ENCODE results near the gene CABYR. TPM values are rescaled to one million over a fixed set of nuclear protein-coding genes. Genes with fewer than 3 reads are reported as not detected.

CABYR gene
- polyA plus RNA-seq, 1 donor (not counting 4 experiments of a cell fraction or from before 2014, with no cell fraction given) = 7.7 TPM

GRCh38 chr18:24121625-24122024, 17.2 kb upstream of the CABYR start:
- TF ChIP-seq EZH2 (IDR thresholded peaks at IDR 0.05; ENCODE audit: low read length) = no peak
- no peak for TF ChIP-seq CTCF (optimal IDR thresholded peaks at IDR 0.05 in 1 of 3, IDR thresholded peaks at IDR 0.05 in 1 of 3, conservative IDR thresholded peaks at IDR 0.05 in 1 of 3; ENCODE audit: extremely low read depth in 1 of 3, insufficient read depth in 2 of 3, low read length in 3 of 3)
- FAIRE-seq = no peak

GRCh38 chr18:24126155-24126961, 12.5 kb upstream of the CABYR start:
- H3K4me3 ChIP-seq (ENCODE audit: control insufficient read depth in 2 of 3, extremely low read depth in 1 of 3, insufficient read depth in 2 of 3, low read depth in 1 of 3, low read length in 3 of 3) = no peak overlapping the region
- peaks cover 20% of the 10 kb centered on the region in 2 experiments for H3K36me3 ChIP-seq (ENCODE audit: control insufficient read depth in 2 of 2, extremely low read depth in 1 of 2, insufficient read depth in 2 of 2, low read length in 2 of 2)
- no peaks in the 10 kb centered on the region for H3K4me1 ChIP-seq (ENCODE audit: control insufficient read depth, extremely low read depth, insufficient read depth, low read length)
- H3K4me2 ChIP-seq (ENCODE audit: control insufficient read depth, extremely low read depth, insufficient read depth, low read depth, low read length) = no peak overlapping the region
- no peak overlapping the region for H3K27ac ChIP-seq (ENCODE audit: control insufficient read depth, insufficient read depth, low read length)
- H4K20me1 ChIP-seq (ENCODE audit: control insufficient read depth, extremely low read depth, insufficient read depth, low read length) = no peaks in the 10 kb centered on the region
- no peak for TF ChIP-seq EZH2 (IDR thresholded peaks at IDR 0.05; ENCODE audit: low read length)
- TF ChIP-seq CTCF (optimal IDR thresholded peaks at IDR 0.05 in 1 of 3, IDR thresholded peaks at IDR 0.05 in 1 of 3, conservative IDR thresholded peaks at IDR 0.05 in 1 of 3; ENCODE audit: extremely low read depth in 1 of 3, insufficient read depth in 2 of 3, low read length in 3 of 3) = no peak
- no peaks in the 10 kb centered on the region for H3K27me3 ChIP-seq (ENCODE audit: control insufficient read depth, extremely low read depth, insufficient read depth, low read length)
- no peak for DNase-seq (ENCODE audit: low read depth, low spot score)
- no peaks in the 10 kb centered on the region for H3K9me1 ChIP-seq (ENCODE audit: control insufficient read depth, extremely low read depth, insufficient read depth, low read length)
- no peak for FAIRE-seq
- dilution Hi-C loops (cut with MboI; ENCODE audit: extremely low pct_ligation_motif_present, low sequenced_read_pairs) = no loop called here
- no peak overlapping the region for H2AFZ ChIP-seq (ENCODE audit: control insufficient read depth, low read length)
- H3K79me2 ChIP-seq (ENCODE audit: control insufficient read depth, insufficient read depth, low read length) = no peaks in the 10 kb centered on the region
- H3K9me3 ChIP-seq (ENCODE audit: control insufficient read depth, low read depth, low read length) = no peaks in the 10 kb centered on the region
- no peak overlapping the region for H3K9ac ChIP-seq (ENCODE audit: control insufficient read depth, extremely low read depth, insufficient read depth, low read length)

More at GRCh38 chr18:24121625-24122024, 17.2 kb upstream of the CABYR start:
- H3K9me1 ChIP-seq (ENCODE audit: control insufficient read depth, extremely low read depth, insufficient read depth, low read length) = no peaks in the 10 kb centered on the region
- H3K79me2 ChIP-seq (ENCODE audit: control insufficient read depth, insufficient read depth, low read length) = no peaks in the 10 kb centered on the region
- dilution Hi-C loops (cut with MboI; ENCODE audit: extremely low pct_ligation_motif_present, low sequenced_read_pairs) = no loop called here
- H3K4me2 ChIP-seq (ENCODE audit: control insufficient read depth, extremely low read depth, insufficient read depth, low read depth, low read length) = no peak overlapping the region
- H3K9ac ChIP-seq (ENCODE audit: control insufficient read depth, extremely low read depth, insufficient read depth, low read length) = no peak overlapping the region
- no peaks in the 10 kb centered on the region for H3K9me3 ChIP-seq (ENCODE audit: control insufficient read depth, low read depth, low read length)
- H3K27me3 ChIP-seq (ENCODE audit: control insufficient read depth, extremely low read depth, insufficient read depth, low read length) = no peaks in the 10 kb centered on the region
- no peaks in the 10 kb centered on the region for H4K20me1 ChIP-seq (ENCODE audit: control insufficient read depth, extremely low read depth, insufficient read depth, low read length)
- no peak overlapping the region for H2AFZ ChIP-seq (ENCODE audit: control insufficient read depth, low read length)
- H3K36me3 ChIP-seq (ENCODE audit: control insufficient read depth in 2 of 2, extremely low read depth in 1 of 2, insufficient read depth in 2 of 2, low read length in 2 of 2) = peaks cover 12 to 14% of the 10 kb centered on the region in 2 experiments
- DNase-seq (ENCODE audit: low read depth, low spot score) = no peak
- no peaks in the 10 kb centered on the region for H3K4me1 ChIP-seq (ENCODE audit: control insufficient read depth, extremely low read depth, insufficient read depth, low read length)
- H3K4me3 ChIP-seq (ENCODE audit: control insufficient read depth in 2 of 3, extremely low read depth in 1 of 3, insufficient read depth in 2 of 3, low read depth in 1 of 3, low read length in 3 of 3) = no peak overlapping the region
- no peak overlapping the region for H3K27ac ChIP-seq (ENCODE audit: control insufficient read depth, insufficient read depth, low read length)

Data from keratinocyte (primary cell).